ENCODE results near the gene DCLK3. TPM values are rescaled to one million over a fixed set of nuclear protein-coding genes. Genes with fewer than 3 reads are reported as not detected.

Gene DCLK3
- total RNA-seq, 1 experiment from 2014 or later: not detected

DNA sequence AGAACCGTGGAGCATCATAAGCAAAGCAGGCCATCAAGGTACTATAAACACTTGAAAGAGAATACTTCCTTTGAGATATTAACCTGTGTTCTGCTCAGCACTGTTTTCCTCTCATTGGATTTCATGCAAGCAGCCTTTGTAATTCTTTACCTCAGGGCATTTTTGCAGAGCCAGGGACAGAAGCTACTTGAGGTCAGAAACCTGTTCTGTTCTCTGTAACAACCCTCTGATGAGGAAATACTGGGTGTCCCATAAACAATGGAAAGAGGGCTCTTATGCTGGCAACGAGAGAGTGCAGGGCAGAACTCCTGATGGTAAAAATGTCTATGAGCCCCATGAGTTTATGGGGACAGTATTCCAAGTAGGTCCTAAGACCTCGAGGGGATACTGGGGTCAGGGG is 66.0 kb downstream of the DCLK3 start:
- Histone ChIP-seq H3K36me3 (ENCODE audit: control insufficient read depth, insufficient read depth, low read length) (no peaks in the 10 kb centered on the region), H3K9me3 (no peaks in the 10 kb centered on the region), H3K4me1 (no peaks in the 10 kb centered on the region), H3K27me3 (replicated peaks; ENCODE audit: control insufficient read depth, insufficient read depth, low read length) (no peaks in the 10 kb centered on the region), H3K4me3 (ENCODE audit: low read depth, low read length) (no peak overlapping the region)
- H3K27me3 Mint-ChIP-seq (ENCODE audit: insufficient read depth, unreplicated experiment): peaks cover 3% of the 10 kb centered on the region
- no peak overlapping the region for H3K27ac Mint-ChIP-seq (ENCODE audit: unreplicated experiment)
- no peak overlapping the region for H3K4me3 Mint-ChIP-seq (ENCODE audit: unreplicated experiment)
- H3K9me3 Mint-ChIP-seq (ENCODE audit: unreplicated experiment): no peaks in the 10 kb centered on the region
- DNase-seq: no peak
- ChIA-PET POLR2A (no interaction called here), CTCF (no interaction called here)
- no peaks in the 10 kb centered on the region for H3K4me1 Mint-ChIP-seq (ENCODE audit: low read depth, unreplicated experiment)
- intact Hi-C loops (cut with micrococcal nuclease; ENCODE audit: unreplicated experiment): no loop called here
- no TSS peak for BruUV-seq (replicated peaks)
- no peaks in the 10 kb centered on the region for H3K36me3 Mint-ChIP-seq (ENCODE audit: insufficient read depth, unreplicated experiment)
- TF ChIP-seq, protein P1, sequence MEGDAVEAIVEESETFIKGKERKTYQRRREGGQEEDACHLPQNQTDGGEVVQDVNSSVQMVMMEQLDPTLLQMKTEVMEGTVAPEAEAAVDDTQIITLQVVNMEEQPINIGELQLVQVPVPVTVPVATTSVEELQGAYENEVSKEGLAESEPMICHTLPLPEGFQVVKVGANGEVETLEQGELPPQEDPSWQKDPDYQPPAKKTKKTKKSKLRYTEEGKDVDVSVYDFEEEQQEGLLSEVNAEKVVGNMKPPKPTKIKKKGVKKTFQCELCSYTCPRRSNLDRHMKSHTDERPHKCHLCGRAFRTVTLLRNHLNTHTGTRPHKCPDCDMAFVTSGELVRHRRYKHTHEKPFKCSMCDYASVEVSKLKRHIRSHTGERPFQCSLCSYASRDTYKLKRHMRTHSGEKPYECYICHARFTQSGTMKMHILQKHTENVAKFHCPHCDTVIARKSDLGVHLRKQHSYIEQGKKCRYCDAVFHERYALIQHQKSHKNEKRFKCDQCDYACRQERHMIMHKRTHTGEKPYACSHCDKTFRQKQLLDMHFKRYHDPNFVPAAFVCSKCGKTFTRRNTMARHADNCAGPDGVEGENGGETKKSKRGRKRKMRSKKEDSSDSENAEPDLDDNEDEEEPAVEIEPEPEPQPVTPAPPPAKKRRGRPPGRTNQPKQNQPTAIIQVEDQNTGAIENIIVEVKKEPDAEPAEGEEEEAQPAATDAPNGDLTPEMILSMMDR (IDR thresholded peaks at IDR 0.05; ENCODE audit: insufficient read depth in 1 of 2, low read depth in 1 of 2, low read length in 1 of 2, severe bottlenecking in 1 of 2, unreplicated experiment in 1 of 2): no peak

DNA sequence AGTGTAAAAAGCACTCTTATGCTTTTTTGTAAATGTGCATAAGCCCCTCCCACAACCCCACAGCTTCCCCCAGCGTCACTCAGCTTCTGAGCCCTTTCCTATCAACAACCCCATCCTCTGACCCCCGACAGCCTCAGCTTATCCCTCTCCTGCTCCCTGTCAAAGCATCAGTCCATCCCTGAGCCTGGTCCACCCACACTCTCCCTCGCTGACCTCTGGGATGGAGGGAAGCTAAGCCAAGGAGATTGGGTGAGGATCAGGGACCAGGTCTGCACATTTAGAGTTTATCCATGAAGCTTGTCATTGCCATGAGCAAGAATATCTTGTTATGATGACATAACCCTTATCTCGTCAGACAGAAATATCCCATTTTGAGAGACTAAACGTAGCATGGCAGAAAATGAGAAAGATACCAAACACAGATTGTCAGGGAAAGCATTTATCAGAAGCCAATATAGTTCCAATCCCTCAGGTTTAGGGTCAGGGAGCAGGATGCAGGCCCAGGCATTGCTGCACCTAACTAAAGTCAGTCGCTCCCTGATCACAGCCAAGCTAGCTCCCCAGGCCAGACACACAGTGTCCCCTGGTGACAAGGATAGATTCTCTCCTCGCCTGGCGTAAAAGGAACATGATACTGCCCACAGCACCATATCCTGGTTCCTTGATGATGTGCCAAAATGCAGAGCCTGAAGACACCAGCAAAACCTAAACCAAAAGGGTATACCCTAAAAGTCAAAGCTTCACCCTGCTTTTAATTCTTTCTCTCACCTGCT is 66.9 kb downstream of the DCLK3 start:
- peaks cover 6% of the 10 kb centered on the region for H3K27me3 Mint-ChIP-seq (ENCODE audit: insufficient read depth, unreplicated experiment)

DNA sequence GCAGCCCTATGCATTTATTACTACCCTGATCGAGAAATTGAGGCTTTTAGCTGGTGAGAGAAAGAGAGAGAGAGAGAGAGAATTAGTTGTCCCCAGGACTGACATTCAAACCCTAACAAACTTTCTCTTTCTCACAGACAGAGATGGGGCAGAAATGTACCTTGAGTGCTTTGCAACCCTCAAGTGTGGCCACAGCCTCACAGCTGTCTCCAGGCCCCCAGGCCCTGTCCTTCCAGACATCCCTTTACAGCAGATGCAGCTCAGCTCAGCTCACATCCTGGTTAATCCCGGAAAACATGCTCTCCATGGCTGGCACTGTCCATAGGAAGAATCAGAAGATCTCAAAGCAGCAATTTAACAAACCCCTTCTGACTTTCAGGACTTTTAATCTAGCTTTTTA is 67.6 kb downstream of the DCLK3 start:
- TF ChIP-seq, protein P1 (IDR thresholded peaks at IDR 0.05; ENCODE audit: insufficient read depth in 1 of 2, low read depth in 1 of 2, low read length in 1 of 2, severe bottlenecking in 1 of 2, unreplicated experiment in 1 of 2): no peak
- H3K4me1 Mint-ChIP-seq (ENCODE audit: low read depth, unreplicated experiment): no peaks in the 10 kb centered on the region
- H3K4me1 ChIP-seq: no peaks in the 10 kb centered on the region
- POLR2A ChIA-PET: no interaction called here
- no peak overlapping the region for H3K4me3 ChIP-seq (ENCODE audit: low read depth, low read length)
- CTCF ChIA-PET: no interaction called here
- H3K36me3 ChIP-seq (ENCODE audit: control insufficient read depth, insufficient read depth, low read length): no peaks in the 10 kb centered on the region
- peaks cover 6% of the 10 kb centered on the region for H3K27me3 Mint-ChIP-seq (ENCODE audit: insufficient read depth, unreplicated experiment)
- no peaks in the 10 kb centered on the region for H3K9me3 ChIP-seq
- no peaks in the 10 kb centered on the region for H3K9me3 Mint-ChIP-seq (ENCODE audit: unreplicated experiment)
- no peak overlapping the region for H3K27ac Mint-ChIP-seq (ENCODE audit: unreplicated experiment)
- no peak overlapping the region for H3K4me3 Mint-ChIP-seq (ENCODE audit: unreplicated experiment)
- intact Hi-C loops (cut with micrococcal nuclease; ENCODE audit: unreplicated experiment): no loop called here
- no peaks in the 10 kb centered on the region for H3K36me3 Mint-ChIP-seq (ENCODE audit: insufficient read depth, unreplicated experiment)
- no peak for DNase-seq
- H3K27me3 ChIP-seq (replicated peaks; ENCODE audit: control insufficient read depth, insufficient read depth, low read length): no peaks in the 10 kb centered on the region
- no TSS peak for BruUV-seq (replicated peaks)

More for the DNA sequence above, 66.9 kb downstream of the DCLK3 start:
- Histone ChIP-seq H3K27me3 (replicated peaks; ENCODE audit: control insufficient read depth, insufficient read depth, low read length) (no peaks in the 10 kb centered on the region), H3K4me3 (ENCODE audit: low read depth, low read length) (no peak overlapping the region), H3K4me1 (no peaks in the 10 kb centered on the region), H3K36me3 (ENCODE audit: control insufficient read depth, insufficient read depth, low read length) (no peaks in the 10 kb centered on the region), H3K9me3 (no peaks in the 10 kb centered on the region)
- Mint-ChIP-seq H3K27ac (ENCODE audit: unreplicated experiment) (no peak overlapping the region), H3K4me1 (ENCODE audit: low read depth, unreplicated experiment) (no peaks in the 10 kb centered on the region), H3K36me3 (ENCODE audit: insufficient read depth, unreplicated experiment) (no peaks in the 10 kb centered on the region), H3K4me3 (ENCODE audit: unreplicated experiment) (no peak overlapping the region), H3K9me3 (ENCODE audit: unreplicated experiment) (no peaks in the 10 kb centered on the region)
- BruUV-seq (replicated peaks): no TSS peak
- intact Hi-C loops (cut with micrococcal nuclease; ENCODE audit: unreplicated experiment): no loop called here
- ChIA-PET POLR2A (no interaction called here), CTCF (interaction anchor here (0.5 kb wide), 1 partner anchor 948 kb away, joined by 5 read pairs; no protein-coding TSS in a partner anchor)
- TF ChIP-seq, protein P1 (IDR thresholded peaks at IDR 0.05; ENCODE audit: insufficient read depth in 1 of 2, low read depth in 1 of 2, low read length in 1 of 2, severe bottlenecking in 1 of 2, unreplicated experiment in 1 of 2): peak in 1 of 2 experiments; percentile 3
- no peak for DNase-seq

Measured in Caco-2 (cell line).